SK-N-MC (cell line): ENCODE measurements around the gene KIAA0930.

Experiments used
- DNase-seq: peaks from one replicate; pipeline ENCODE4 v3.0.0-alpha.2; 2011; ENCODE audit warnings: low read depth, low spot score
- H3K27ac ChIP-seq: fragments of 200-600 bp; sonication (generic); 2 replicates; pipeline ENCODE4 v1.5.1; 2016; ENCODE audit warnings: mixed run types
- H3K36me3 ChIP-seq: fragments of 200-600 bp; sonication (generic); 2 replicates; pipeline ENCODE4 v1.6.1; 2017; ENCODE audit warnings: antibody characterized with exemption, low read length, mixed read lengths; ENCODE audit not compliant: insufficient read depth
- H3K4me3 ChIP-seq: fragments of 200-600 bp; sonication (generic); 2 replicates; pipeline ENCODE4 v1.5.1; 2016
- H3K9ac ChIP-seq: fragments of 200-600 bp; sonication (generic); 2 replicates; pipeline ENCODE4 v1.8.0; 2017; ENCODE audit warnings: mixed run types, mixed read lengths; ENCODE audit not compliant: insufficient read length
- H3K9me3 ChIP-seq: fragments of 200-600 bp; sonication (generic); 2 replicates; pipeline ENCODE4 v1.6.1; 2017; ENCODE audit warnings: low read depth, mild to moderate bottlenecking, antibody characterized with exemption, low read length, moderate library complexity, mixed read lengths
- EZH2 ChIP-seq: fragments of 200-600 bp; sonication (generic); IDR thresholded peaks from one replicate; pipeline ENCODE4 v1.6.1; 2017; ENCODE audit warnings: antibody characterized with exemption
- FOXP2 ChIP-seq: optimal IDR thresholded peaks from 2 replicates; pipeline ENCODE3; 2011; ENCODE audit warnings: mild to moderate bottlenecking, moderate library complexity; ENCODE audit not compliant: insufficient read depth; ENCODE audit errors: extremely low read length, control extremely low read depth
- POLR2AphosphoS5 ChIP-seq: IDR thresholded peaks from 2 replicates; pipeline ENCODE4 v1.6.1; 2012; ENCODE audit warnings: mild to moderate bottlenecking, low read depth, low read length, borderline replicate concordance

KIAA0930 gene

GRCh38 chr22:45276507-45277105 is 35.9 kb upstream of the KIAA0930 start:
- H3K36me3 ChIP-seq: no peaks in the 10 kb centered on the region
- no peaks in the 10 kb centered on the region for H3K9me3 ChIP-seq
- no peak overlapping the region for H3K9ac ChIP-seq
- DNase-seq: no peak
- no peak overlapping the region for H3K4me3 ChIP-seq
- TF ChIP-seq EZH2: no peak
- no peak for TF ChIP-seq FOXP2
- TF ChIP-seq POLR2AphosphoS5: no peak
- no peak overlapping the region for H3K27ac ChIP-seq

GRCh38 chr22:45273452-45274075 is 32.9 kb upstream of the KIAA0930 start:
- H3K9ac ChIP-seq: no peak overlapping the region
- no peak overlapping the region for H3K27ac ChIP-seq
- TF ChIP-seq EZH2: no peak

GRCh38 chr22:45272498-45272897 is 31.8 kb upstream of the KIAA0930 start:
- no peak for DNase-seq
- H3K9me3 ChIP-seq: no peaks in the 10 kb centered on the region
- H3K4me3 ChIP-seq: no peak overlapping the region
- H3K27ac ChIP-seq: no peak overlapping the region
- H3K36me3 ChIP-seq: no peaks in the 10 kb centered on the region
- TF ChIP-seq EZH2 (no peak), FOXP2 (no peak)
- no peak overlapping the region for H3K9ac ChIP-seq

More at GRCh38 chr22:45273452-45274075, 32.9 kb upstream of the KIAA0930 start:
- H3K4me3 ChIP-seq: no peak overlapping the region
- no peaks in the 10 kb centered on the region for H3K36me3 ChIP-seq
- no peaks in the 10 kb centered on the region for H3K9me3 ChIP-seq
- no peak for DNase-seq

- no peak overlapping the region for H3K9ac ChIP-seq
- DNase-seq: no peak
- no peak for TF ChIP-seq EZH2
- no peak for TF ChIP-seq FOXP2
- TF ChIP-seq POLR2AphosphoS5: no peak
- H3K36me3 ChIP-seq: no peaks in the 10 kb centered on the region
- no peaks in the 10 kb centered on the region for H3K9me3 ChIP-seq
- no peak overlapping the region for H3K4me3 ChIP-seq
- H3K27ac ChIP-seq: no peak overlapping the region
Measured at GRCh38 chr22:45271667-45272201, 31.0 kb upstream of the KIAA0930 start.

- no peaks in the 10 kb centered on the region for H3K9me3 ChIP-seq
- H3K4me3 ChIP-seq: no peak overlapping the region
- TF ChIP-seq EZH2: no peak
- no peak for TF ChIP-seq FOXP2
- no peak for TF ChIP-seq POLR2AphosphoS5
- H3K27ac ChIP-seq: no peak overlapping the region
- no peaks in the 10 kb centered on the region for H3K36me3 ChIP-seq
- no peak overlapping the region for H3K9ac ChIP-seq
- DNase-seq: no peak
Measured at GRCh38 chr22:45270095-45271020, 29.7 kb upstream of the KIAA0930 start.

- H3K9me3 ChIP-seq: no peaks in the 10 kb centered on the region
- TF ChIP-seq POLR2AphosphoS5 (no peak), FOXP2 (no peak), EZH2 (no peak)
- H3K36me3 ChIP-seq: no peaks in the 10 kb centered on the region
- H3K9ac ChIP-seq: no peak overlapping the region
- H3K27ac ChIP-seq: no peak overlapping the region
- H3K4me3 ChIP-seq: peak overlapping the region; percentile 79
- DNase-seq: no peak
Measured at GRCh38 chr22:45268958-45269844, 28.5 kb upstream of the KIAA0930 start.

GRCh38 chr22:45268167-45268957 is 27.7 kb upstream of the KIAA0930 start:
- H3K36me3 ChIP-seq: no peaks in the 10 kb centered on the region
- TF ChIP-seq EZH2 (no peak), FOXP2 (no peak), POLR2AphosphoS5 (no peak)
- H3K9ac ChIP-seq: no peak overlapping the region
- no peak for DNase-seq
- peak overlapping the region; percentile 79 for H3K4me3 ChIP-seq
- H3K27ac ChIP-seq: no peak overlapping the region
- no peaks in the 10 kb centered on the region for H3K9me3 ChIP-seq
